BLaER1 treated with 17β-estradiol and CSF1 and Interleukin-3, amounts not matched to agents 10 nM and 100 nM (cell line): ENCODE results near the gene PTPRD.

ENCODE experiments used
- H3K27ac ChIP-seq, 11 experiments: shearing (Covaris generic); formaldehyde crosslinking; 2 replicates each; pipeline ENCODE4 v1.8.1; 2022
- H3K27me3 ChIP-seq, 11 experiments: shearing (Covaris generic); formaldehyde crosslinking; 2 replicates each; pipeline ENCODE4 v1.8.1; 2022
- H3K36me3 ChIP-seq, 11 experiments: shearing (Covaris generic); formaldehyde crosslinking; 2 replicates each; pipeline ENCODE4 v1.8.1; 2022
- H3K4me1 ChIP-seq, 10 experiments: shearing (Covaris generic); formaldehyde crosslinking; 2 replicates each; pipeline ENCODE4 v1.8.1; 2022
- H3K4me2 ChIP-seq, 11 experiments: shearing (Covaris generic); formaldehyde crosslinking; 2 replicates each; pipeline ENCODE4 v1.8.1; 2022
- H3K4me3 ChIP-seq, 10 experiments: shearing (Covaris generic); formaldehyde crosslinking; 2 replicates each; pipeline ENCODE4 v1.8.1; 2022
- H3K9ac ChIP-seq, 11 experiments: shearing (Covaris generic); formaldehyde crosslinking; 2 replicates each; pipeline ENCODE4 v1.8.1; 2022
- H3K9me3 ChIP-seq, 11 experiments: shearing (Covaris generic); formaldehyde crosslinking; replicated peaks in 1 of 11; 2 replicates each; pipeline ENCODE4 v1.8.1; 2022
- H4K20me1 ChIP-seq, 11 experiments: shearing (Covaris generic); formaldehyde crosslinking; 2 replicates each; pipeline ENCODE4 v1.8.1; 2022
- Cebpa-rat ChIP-seq, 11 experiments: shearing (Covaris generic); IDR thresholded peaks; 2 replicates each; pipeline ENCODE4 v1.8.1; 2022

The PTPRD gene

DNA sequence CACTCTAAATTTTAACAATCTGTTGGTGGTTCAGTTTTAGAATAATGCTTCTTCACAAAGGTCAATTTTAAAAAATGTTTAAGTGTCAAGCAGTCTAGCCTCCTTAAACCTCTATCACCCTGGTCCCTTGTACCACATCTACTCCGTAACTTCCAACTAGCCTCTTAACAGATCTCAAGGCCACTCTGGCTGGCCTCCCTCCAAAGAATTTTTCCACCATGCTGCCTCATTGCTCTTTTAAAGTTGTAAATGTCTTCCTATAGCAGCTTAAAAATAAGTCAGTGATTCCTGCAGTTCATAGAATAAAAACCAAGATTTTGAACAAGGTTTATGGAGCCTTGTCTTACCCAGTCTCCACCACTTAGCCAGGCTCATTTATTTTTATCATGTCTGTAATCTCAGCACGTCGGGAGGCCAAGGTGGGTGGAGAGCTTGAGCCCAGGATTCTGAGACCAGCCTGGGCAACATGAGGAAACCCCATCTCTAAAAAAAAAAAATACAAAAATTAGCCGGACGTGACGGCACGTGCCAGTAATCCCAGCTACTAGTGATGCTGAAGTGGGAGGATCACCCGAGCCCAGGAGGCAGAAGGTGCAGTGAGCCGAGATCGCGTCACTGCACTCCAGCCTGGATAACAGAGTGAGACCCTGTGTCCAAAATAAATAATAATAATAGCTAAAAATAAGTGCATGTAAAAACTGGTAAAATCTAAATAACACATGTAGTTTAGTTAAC lies 1888.4 kb downstream of the PTPRD start:
- H3K36me3 ChIP-seq: no peaks in the 10 kb centered on the region
- H4K20me1 ChIP-seq: no peaks in the 10 kb centered on the region
- H3K27ac ChIP-seq: no peak overlapping the region
- no peak overlapping the region for H3K9ac ChIP-seq
- no peaks in the 10 kb centered on the region; a peak in 1 of 20 replicates for H3K4me1 ChIP-seq
- H3K4me2 ChIP-seq: no peak overlapping the region
- no peak for TF ChIP-seq Cebpa-rat (IDR thresholded peaks at IDR 0.05)
- H3K9me3 ChIP-seq: no peaks in the 10 kb centered on the region
- H3K4me3 ChIP-seq: no peak overlapping the region
- H3K27me3 ChIP-seq: no peaks in the 10 kb centered on the region

DNA sequence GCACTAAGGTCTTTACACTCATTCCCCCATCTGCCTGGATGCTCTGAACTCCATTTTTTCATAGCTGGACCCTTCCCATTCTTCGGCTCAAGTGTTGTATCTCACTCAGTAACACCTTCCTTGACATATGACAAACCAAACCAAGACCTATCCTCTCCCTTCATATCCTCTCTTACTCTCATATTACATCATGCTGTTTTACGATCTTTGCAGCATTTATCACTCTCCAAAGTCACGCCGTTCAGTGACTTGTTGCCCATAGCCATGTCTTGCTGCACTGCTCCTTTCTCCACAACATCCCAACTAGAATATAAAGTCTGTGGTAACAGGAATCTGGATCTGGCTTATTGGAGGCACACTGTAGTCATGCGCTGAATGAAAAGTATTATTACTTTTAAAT lies 1889.6 kb downstream of the PTPRD start:
- Histone ChIP-seq H3K4me1 (peaks cover 6 to 11% (median 8%) of the 10 kb centered on the region in 10 experiments; a peak in 19 of 20 replicates), H3K27ac (no peak overlapping the region), H4K20me1 (no peaks in the 10 kb centered on the region), H3K27me3 (no peaks in the 10 kb centered on the region), H3K9ac (no peak overlapping the region), H3K9me3 (no peaks in the 10 kb centered on the region), H3K4me2 (no peak overlapping the region), H3K36me3 (no peaks in the 10 kb centered on the region), H3K4me3 (no peak overlapping the region)
- TF ChIP-seq Cebpa-rat (IDR thresholded peaks at IDR 0.05): no peak

- TF ChIP-seq Cebpa-rat (IDR thresholded peaks at IDR 0.05): no peak
- Histone ChIP-seq H3K27ac (no peak overlapping the region), H3K9ac (no peak overlapping the region), H3K36me3 (no peaks in the 10 kb centered on the region), H3K4me1 (peaks cover 17 to 24% (median 21%) of the 10 kb centered on the region in 10 experiments), H3K9me3 (no peaks in the 10 kb centered on the region), H4K20me1 (no peaks in the 10 kb centered on the region), H3K4me2 (no peak overlapping the region), H3K4me3 (no peak overlapping the region), H3K27me3 (no peaks in the 10 kb centered on the region)
Observed at GRCh38 chr9:8719833-8720486, 1892.8 kb downstream of the PTPRD start.

DNA sequence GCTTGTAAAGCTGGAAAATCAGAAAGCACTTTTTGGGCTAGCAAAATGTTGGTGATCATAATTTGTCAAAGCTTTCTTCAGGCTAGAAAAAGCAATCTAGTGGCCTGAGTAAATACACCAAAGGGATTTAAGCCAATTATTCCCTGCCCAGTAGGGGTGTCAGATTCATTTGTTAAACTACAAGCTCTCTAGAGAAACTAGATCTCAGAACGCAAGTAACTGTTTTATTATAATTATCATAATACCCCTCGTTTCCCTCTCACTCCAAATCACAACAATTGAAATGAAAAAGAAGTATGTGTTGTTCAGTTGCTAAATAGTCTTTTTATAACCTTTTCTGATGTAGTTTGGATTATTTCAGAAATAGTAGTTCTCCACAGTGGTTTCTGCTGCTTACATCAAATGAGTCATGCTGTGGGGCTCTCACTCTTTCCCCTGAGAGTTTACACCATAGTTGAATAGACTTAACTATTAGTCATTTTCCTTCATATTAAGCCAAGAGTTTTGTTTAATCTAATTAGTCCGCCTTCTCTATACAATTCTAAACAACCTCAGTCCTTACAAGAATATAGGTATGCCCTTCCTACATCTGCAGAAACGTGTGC lies 1894.6 kb downstream of the PTPRD start:
- Histone ChIP-seq H3K4me1 (peaks cover 17 to 24% (median 21%) of the 10 kb centered on the region in 10 experiments), H3K4me3 (no peak overlapping the region), H3K9me3 (peaks cover 3 to 11% (median 7%) of the 10 kb centered on the region in 11 experiments; a peak in 20 of 22 replicates), H4K20me1 (no peaks in the 10 kb centered on the region), H3K9ac (peak overlapping the region in 2 of 11 experiments; percentile 34 to 36; a peak in 3 of 22 replicates), H3K27me3 (no peaks in the 10 kb centered on the region), H3K4me2 (peak overlapping the region; percentile 2 to 74 (median 61); a peak in 21 of 22 replicates), H3K36me3 (no peaks in the 10 kb centered on the region), H3K27ac (peak overlapping the region in 7 of 11 experiments; percentile 4 to 74 (median 15); a peak in 7 of 22 replicates)
- no peak for TF ChIP-seq Cebpa-rat (IDR thresholded peaks at IDR 0.05)

- H3K4me2 ChIP-seq: peak overlapping the region in 9 of 11 experiments; percentile 53 to 74 (median 61); a peak in 12 of 22 replicates
- H3K36me3 ChIP-seq: no peaks in the 10 kb centered on the region
- no peaks in the 10 kb centered on the region for H3K27me3 ChIP-seq
- H3K9ac ChIP-seq: no peak overlapping the region
- H3K4me3 ChIP-seq: no peak overlapping the region
- TF ChIP-seq Cebpa-rat (IDR thresholded peaks at IDR 0.05): no peak
- H3K27ac ChIP-seq: peak overlapping the region in 3 of 11 experiments; percentile 44 to 74 (median 60); a peak in 4 of 22 replicates
- H4K20me1 ChIP-seq: no peaks in the 10 kb centered on the region
- H3K4me1 ChIP-seq: peaks cover 17 to 24% (median 21%) of the 10 kb centered on the region in 10 experiments
- H3K9me3 ChIP-seq: peaks cover 6 to 16% (median 10%) of the 10 kb centered on the region in 11 experiments; a peak in 20 of 22 replicates
Observed at GRCh38 chr9:8717146-8717545, 1895.7 kb downstream of the PTPRD start.

GRCh38 chr9:8715788-8716187 lies 1897.0 kb downstream of the PTPRD start:
- Histone ChIP-seq H3K27ac (no peak overlapping the region), H4K20me1 (no peaks in the 10 kb centered on the region), H3K9ac (no peak overlapping the region), H3K9me3 (peaks cover 6 to 16% (median 10%) of the 10 kb centered on the region in 11 experiments; a peak in 20 of 22 replicates), H3K4me2 (no peak overlapping the region), H3K4me3 (no peak overlapping the region), H3K27me3 (no peaks in the 10 kb centered on the region), H3K4me1 (peaks cover 17 to 24% (median 21%) of the 10 kb centered on the region in 10 experiments), H3K36me3 (no peaks in the 10 kb centered on the region)
- TF ChIP-seq Cebpa-rat (IDR thresholded peaks at IDR 0.05): no peak

DNA sequence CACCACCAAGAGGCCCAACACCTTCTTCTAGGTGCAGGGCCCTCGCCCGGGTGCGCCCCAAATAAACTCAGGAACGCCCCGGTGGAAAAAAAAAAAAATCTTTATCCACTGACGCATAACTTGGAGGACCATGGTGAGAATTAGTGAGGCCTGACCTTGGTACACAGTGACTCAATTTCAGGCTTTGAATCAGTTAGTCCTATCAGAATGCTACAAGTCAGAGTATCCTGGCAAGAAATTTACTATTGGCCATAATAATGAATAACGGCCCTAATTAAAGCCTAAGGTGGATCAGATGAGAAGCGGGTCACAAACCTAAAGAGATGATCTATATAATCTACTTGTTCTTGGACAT lies 1899.0 kb downstream of the PTPRD start:
- H3K27me3 ChIP-seq: no peaks in the 10 kb centered on the region
- no peak for TF ChIP-seq Cebpa-rat (IDR thresholded peaks at IDR 0.05)
- no peak overlapping the region for H3K9ac ChIP-seq
- no peak overlapping the region for H3K4me3 ChIP-seq
- no peak overlapping the region for H3K4me2 ChIP-seq
- no peaks in the 10 kb centered on the region for H4K20me1 ChIP-seq
- H3K27ac ChIP-seq: no peak overlapping the region
- H3K36me3 ChIP-seq: no peaks in the 10 kb centered on the region
- H3K4me1 ChIP-seq: peaks cover 14 to 21% (median 18%) of the 10 kb centered on the region in 10 experiments
- peaks cover 6 to 16% (median 10%) of the 10 kb centered on the region in 11 experiments; a peak in 20 of 22 replicates for H3K9me3 ChIP-seq

- H3K27me3 ChIP-seq: no peaks in the 10 kb centered on the region
- H3K4me3 ChIP-seq: no peak overlapping the region
Observed at GRCh38 chr9:8713149-8713810, 1899.5 kb downstream of the PTPRD start.

DNA sequence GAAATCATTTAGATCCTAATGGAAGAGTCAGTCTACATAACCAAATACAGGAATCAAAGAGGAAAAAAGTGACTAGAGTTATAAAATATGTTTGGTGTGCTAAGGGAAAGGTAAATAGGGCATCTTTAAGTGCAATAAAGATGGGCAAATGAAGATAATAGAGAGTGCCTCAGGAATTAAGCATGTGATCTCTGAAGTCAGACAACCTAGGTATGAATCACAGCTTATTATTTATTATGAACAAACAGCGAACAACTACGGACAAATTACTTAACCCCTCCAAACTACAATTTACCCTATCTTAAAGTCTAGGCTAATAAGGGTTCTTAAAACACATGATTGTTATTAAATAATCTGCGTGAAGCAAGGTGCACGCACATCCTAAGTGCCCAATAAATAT lies 1903.1 kb downstream of the PTPRD start:
- TF ChIP-seq Cebpa-rat (IDR thresholded peaks at IDR 0.05): no peak
- Histone ChIP-seq H3K27me3 (no peaks in the 10 kb centered on the region), H3K27ac (no peak overlapping the region), H3K9ac (no peak overlapping the region), H3K36me3 (no peaks in the 10 kb centered on the region), H3K4me1 (no peaks in the 10 kb centered on the region), H3K9me3 (peaks cover 6 to 16% (median 10%) of the 10 kb centered on the region in 11 experiments; a peak in 20 of 22 replicates), H3K4me3 (no peak overlapping the region), H4K20me1 (no peaks in the 10 kb centered on the region), H3K4me2 (no peak overlapping the region)

More at GRCh38 chr9:8713149-8713810, 1899.5 kb downstream of the PTPRD start:
- Histone ChIP-seq H3K9ac (no peak overlapping the region), H4K20me1 (no peaks in the 10 kb centered on the region), H3K4me2 (no peak overlapping the region), H3K36me3 (no peaks in the 10 kb centered on the region), H3K4me1 (peaks cover 9 to 16% (median 13%) of the 10 kb centered on the region in 10 experiments), H3K27ac (no peak overlapping the region), H3K9me3 (peaks cover 6 to 16% (median 10%) of the 10 kb centered on the region in 11 experiments; a peak in 20 of 22 replicates)
- no peak for TF ChIP-seq Cebpa-rat (IDR thresholded peaks at IDR 0.05)
